ENCODE data around the gene GPR137.
A peak's percentile ranks its signal among the peaks of the same experiment; 100 is the strongest.

Gene GPR137

DNA sequence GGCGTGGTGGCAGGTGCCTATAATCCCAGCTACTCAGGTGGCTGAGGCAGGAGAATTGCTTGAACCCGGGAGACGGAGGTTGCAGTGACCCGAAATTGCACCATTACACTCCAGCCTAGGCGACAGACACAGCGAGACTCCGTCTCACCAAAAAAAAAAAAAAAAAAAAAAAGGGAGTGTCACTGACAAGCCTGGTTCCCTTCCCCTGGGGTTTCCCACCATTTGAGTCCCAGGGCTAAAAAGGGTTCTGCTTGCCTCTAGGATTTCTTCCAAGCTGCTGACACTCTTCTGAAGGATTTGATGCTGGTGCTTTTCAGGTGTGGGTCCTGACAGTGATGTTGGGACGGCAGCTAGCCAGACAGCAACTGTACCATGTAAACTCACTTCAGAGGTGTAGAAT, 53.1 kb downstream of the GPR137 start:
- TF ChIP-seq, protein P1, sequence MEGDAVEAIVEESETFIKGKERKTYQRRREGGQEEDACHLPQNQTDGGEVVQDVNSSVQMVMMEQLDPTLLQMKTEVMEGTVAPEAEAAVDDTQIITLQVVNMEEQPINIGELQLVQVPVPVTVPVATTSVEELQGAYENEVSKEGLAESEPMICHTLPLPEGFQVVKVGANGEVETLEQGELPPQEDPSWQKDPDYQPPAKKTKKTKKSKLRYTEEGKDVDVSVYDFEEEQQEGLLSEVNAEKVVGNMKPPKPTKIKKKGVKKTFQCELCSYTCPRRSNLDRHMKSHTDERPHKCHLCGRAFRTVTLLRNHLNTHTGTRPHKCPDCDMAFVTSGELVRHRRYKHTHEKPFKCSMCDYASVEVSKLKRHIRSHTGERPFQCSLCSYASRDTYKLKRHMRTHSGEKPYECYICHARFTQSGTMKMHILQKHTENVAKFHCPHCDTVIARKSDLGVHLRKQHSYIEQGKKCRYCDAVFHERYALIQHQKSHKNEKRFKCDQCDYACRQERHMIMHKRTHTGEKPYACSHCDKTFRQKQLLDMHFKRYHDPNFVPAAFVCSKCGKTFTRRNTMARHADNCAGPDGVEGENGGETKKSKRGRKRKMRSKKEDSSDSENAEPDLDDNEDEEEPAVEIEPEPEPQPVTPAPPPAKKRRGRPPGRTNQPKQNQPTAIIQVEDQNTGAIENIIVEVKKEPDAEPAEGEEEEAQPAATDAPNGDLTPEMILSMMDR (IDR thresholded peaks at IDR 0.05; ENCODE audit: unreplicated experiment in 3 of 3) = no peak
- Mint-ChIP-seq H3K27ac (peak overlapping the region in 1 of 3 experiments; percentile 44), H3K9me3 (no peaks in the 10 kb centered on the region), H3K4me1 (peaks cover 12% of the 10 kb centered on the region), H3K36me3 (ENCODE audit: low read depth) (no peaks in the 10 kb centered on the region), H3K4me3 (peak overlapping the region in 1 of 3 experiments; percentile 16), H3K27me3 (ENCODE audit: low read depth) (peaks cover 15% of the 10 kb centered on the region)
